IPS-20b (cell line): ENCODE data around the gene ATXN3.

Experiments used
- H3K27ac ChIP-seq: one replicate; pipeline ENCODE4 v1.5.1; 2013; ENCODE audit warnings: low read length
- H3K27me3 ChIP-seq: 2 replicates; pipeline ENCODE4 v1.6.1; 2013; ENCODE audit warnings: mild to moderate bottlenecking, low read length, inconsistent platforms; ENCODE audit not compliant: insufficient read depth
- H3K36me3 ChIP-seq: 2 replicates; pipeline ENCODE4 v1.6.1; 2013; ENCODE audit warnings: low read depth, mild to moderate bottlenecking, inconsistent platforms, low read length, moderate library complexity; ENCODE audit not compliant: insufficient read depth
- H3K4me1 ChIP-seq: 2 replicates; pipeline ENCODE4 v1.6.1; 2013; ENCODE audit warnings: mild to moderate bottlenecking, control low read depth, inconsistent platforms, low read length, moderate library complexity; ENCODE audit not compliant: insufficient read depth
- H3K4me3 ChIP-seq: 2 replicates; pipeline ENCODE4 v1.5.1; 2013; ENCODE audit warnings: mild to moderate bottlenecking, low read length, inconsistent platforms
- H3K9ac ChIP-seq: 2 replicates; pipeline ENCODE4 v1.6.1; 2013; ENCODE audit warnings: low read depth, mild to moderate bottlenecking, inconsistent platforms, low read length, moderate library complexity
- H3K9me3 ChIP-seq: 2 replicates; pipeline ENCODE4 v1.6.1; 2013; ENCODE audit warnings: mild to moderate bottlenecking, low read depth, low read length, inconsistent platforms; ENCODE audit not compliant: insufficient read depth

The ATXN3 gene

GRCh38 chr14:92106143-92106926 lies at the start of gene ATXN3:
Gene ATXN3, minus strand, starts transcription at chr14:92106582. Its CDS starts 30 bp downstream, at chr14:92106552.
- Histone ChIP-seq H3K27me3 (no peaks in the 10 kb centered on the region), H3K4me1 (peaks cover 8% of the 10 kb centered on the region; the same call in 1 of the 2 replicates), H3K36me3 (no peaks in the 10 kb centered on the region), H3K9me3 (no peaks in the 10 kb centered on the region), H3K4me3 (peak within 1 kb of the TSS; percentile 100), H3K27ac (peak within 1 kb of the TSS; percentile 70), H3K9ac (peak within 1 kb of the TSS; percentile 90)

GRCh38 chr14:92154283-92154942 lies 48.0 kb upstream of the ATXN3 start:
- peaks cover 89% of the 10 kb centered on the region for H3K36me3 ChIP-seq

GRCh38 chr14:92153581-92153980 lies 47.2 kb upstream of the ATXN3 start:
- Histone ChIP-seq H3K9ac (no peak overlapping the region), H3K4me1 (no peaks in the 10 kb centered on the region), H3K4me3 (no peak overlapping the region), H3K27me3 (no peaks in the 10 kb centered on the region), H3K36me3 (peaks cover 89% of the 10 kb centered on the region), H3K9me3 (no peaks in the 10 kb centered on the region), H3K27ac (no peak overlapping the region)

More at GRCh38 chr14:92154283-92154942, 48.0 kb upstream of the ATXN3 start:
- Histone ChIP-seq H3K27ac (no peak overlapping the region), H3K9me3 (no peaks in the 10 kb centered on the region), H3K4me3 (no peak overlapping the region), H3K4me1 (no peaks in the 10 kb centered on the region), H3K9ac (no peak overlapping the region), H3K27me3 (no peaks in the 10 kb centered on the region)

GRCh38 chr14:92144708-92145107 lies 38.3 kb upstream of the ATXN3 start:
- peaks cover 94% of the 10 kb centered on the region for H3K36me3 ChIP-seq
- H3K4me1 ChIP-seq, result no peaks in the 10 kb centered on the region
- H3K9me3 ChIP-seq, result no peaks in the 10 kb centered on the region
- H3K27ac ChIP-seq, result no peak overlapping the region
- no peak overlapping the region for H3K9ac ChIP-seq
- H3K27me3 ChIP-seq, result no peaks in the 10 kb centered on the region
- H3K4me3 ChIP-seq, result no peak overlapping the region

GRCh38 chr14:92143962-92144361 lies 37.6 kb upstream of the ATXN3 start:
- no peak overlapping the region for H3K4me3 ChIP-seq
- no peaks in the 10 kb centered on the region for H3K9me3 ChIP-seq
- H3K27ac ChIP-seq, result no peak overlapping the region
- no peaks in the 10 kb centered on the region for H3K27me3 ChIP-seq
- H3K4me1 ChIP-seq, result no peaks in the 10 kb centered on the region
- H3K9ac ChIP-seq, result no peak overlapping the region
- H3K36me3 ChIP-seq, result peaks cover 93% of the 10 kb centered on the region

GRCh38 chr14:92143309-92143708 lies 36.9 kb upstream of the ATXN3 start:
- H3K27me3 ChIP-seq, result no peaks in the 10 kb centered on the region
- no peak overlapping the region for H3K27ac ChIP-seq
- no peaks in the 10 kb centered on the region for H3K4me1 ChIP-seq
- no peak overlapping the region for H3K4me3 ChIP-seq
- H3K36me3 ChIP-seq, result peaks cover 93% of the 10 kb centered on the region
- no peaks in the 10 kb centered on the region for H3K9me3 ChIP-seq
- H3K9ac ChIP-seq, result no peak overlapping the region

GRCh38 chr14:92135269-92135668 lies 28.9 kb upstream of the ATXN3 start:
- Histone ChIP-seq H3K36me3 (peaks cover 96% of the 10 kb centered on the region), H3K27ac (no peak overlapping the region), H3K27me3 (no peaks in the 10 kb centered on the region)

GRCh38 chr14:92134456-92134855 lies 28.1 kb upstream of the ATXN3 start:
- H3K9ac ChIP-seq, result no peak overlapping the region
- H3K27ac ChIP-seq, result no peak overlapping the region
- no peaks in the 10 kb centered on the region for H3K4me1 ChIP-seq
- no peak overlapping the region for H3K4me3 ChIP-seq
- H3K27me3 ChIP-seq, result no peaks in the 10 kb centered on the region
- H3K9me3 ChIP-seq, result no peaks in the 10 kb centered on the region
- H3K36me3 ChIP-seq, result peaks cover 98% of the 10 kb centered on the region

More at GRCh38 chr14:92135269-92135668, 28.9 kb upstream of the ATXN3 start:
- no peaks in the 10 kb centered on the region for H3K4me1 ChIP-seq
- H3K4me3 ChIP-seq, result no peak overlapping the region
- H3K9ac ChIP-seq, result no peak overlapping the region
- H3K9me3 ChIP-seq, result no peaks in the 10 kb centered on the region

GRCh38 chr14:92122761-92123160 lies 16.4 kb upstream of the ATXN3 start:
- Histone ChIP-seq H3K9ac (peak overlapping the region; percentile 100), H3K4me3 (peak overlapping the region; percentile 99), H3K4me1 (peaks cover 4% of the 10 kb centered on the region; the same call in 1 of the 2 replicates), H3K36me3 (peaks cover 56% of the 10 kb centered on the region), H3K27ac (peak overlapping the region; percentile 100), H3K27me3 (no peaks in the 10 kb centered on the region), H3K9me3 (no peaks in the 10 kb centered on the region)

GRCh38 chr14:92122351-92122677 lies 15.9 kb upstream of the ATXN3 start:
- no peaks in the 10 kb centered on the region for H3K9me3 ChIP-seq
- peaks cover 4% of the 10 kb centered on the region; the same call in 1 of the 2 replicates for H3K4me1 ChIP-seq
- peak overlapping the region; percentile 100 for H3K9ac ChIP-seq
- peak overlapping the region; percentile 100 for H3K27ac ChIP-seq
- peaks cover 56% of the 10 kb centered on the region for H3K36me3 ChIP-seq
- H3K27me3 ChIP-seq, result no peaks in the 10 kb centered on the region
- H3K4me3 ChIP-seq, result peak overlapping the region; percentile 99

GRCh38 chr14:92121670-92122350 lies 15.4 kb upstream of the ATXN3 start, which contains the start of the genes CPSF2 and NDUFB1:
Gene CPSF2, plus strand, starts transcription at chr14:92121969. Its CDS starts 9,016 bp downstream, at chr14:92130985.
Gene NDUFB1, minus strand, starts transcription at chr14:92121706. Its CDS starts 4,069 bp downstream, at chr14:92117637.
- peaks cover 4% of the 10 kb centered on the region; the same call in 1 of the 2 replicates for H3K4me1 ChIP-seq
- H3K27ac ChIP-seq, result peak within 1 kb of the TSS; percentile 100
- no peaks in the 10 kb centered on the region for H3K9me3 ChIP-seq
- peaks cover 56% of the 10 kb centered on the region for H3K36me3 ChIP-seq
- peak within 1 kb of the TSS; percentile 99 for H3K4me3 ChIP-seq
- H3K9ac ChIP-seq, result peak within 1 kb of the TSS; percentile 100
- no peaks in the 10 kb centered on the region for H3K27me3 ChIP-seq
